Fibroblast of lung (primary cell): Measurements from ENCODE around the gene TMEM178B. TPM values are rescaled to one million over a fixed set of nuclear protein-coding genes. Genes with fewer than 3 reads are reported as not detected.

Experiments
- DNase-seq, 2 donors: peaks; one replicate each; pipeline versions ENCODE4 v3.0.0 to v3.0.0-alpha.2; 2010; ENCODE audit warnings: low read depth in 2 of 2
- H2AFZ ChIP-seq: 2 replicates; pipeline ENCODE4 v1.5.1; 2012; ENCODE audit warnings: low read length, control low read depth, inconsistent platforms
- H3K27ac ChIP-seq: 2 replicates; pipeline ENCODE4 v1.5.1; 2011; ENCODE audit warnings: low read length, control low read depth; ENCODE audit not compliant: insufficient read depth
- H3K27me3 ChIP-seq: 2 replicates; pipeline ENCODE4 v1.5.1; 2011; ENCODE audit warnings: mild to moderate bottlenecking, low read length; ENCODE audit not compliant: control insufficient read depth, insufficient read depth
- H3K36me3 ChIP-seq: 2 replicates; pipeline ENCODE4 v1.5.1; 2011; ENCODE audit warnings: low read length; ENCODE audit not compliant: control insufficient read depth, insufficient read depth
- H3K4me1 ChIP-seq: 2 replicates; pipeline ENCODE4 v1.5.1; 2011; ENCODE audit warnings: low read length; ENCODE audit not compliant: control insufficient read depth, insufficient read depth; ENCODE audit errors: extremely low read depth
- H3K4me2 ChIP-seq: 2 replicates; pipeline ENCODE4 v1.5.1; 2011; ENCODE audit warnings: low read length, control low read depth; ENCODE audit not compliant: insufficient read depth; ENCODE audit errors: extremely low read depth
- H3K4me3 ChIP-seq, 4 experiments: fragments of 200-600 bp in 1 of 4; sonication (generic) in 1 of 4; replicated peaks in 1 of 4; 2 replicates each; pipeline ENCODE4 v1.5.1; 2011 to 2016; ENCODE audit warnings: low read length in 4 of 4, low read depth in 3 of 4, mild to moderate bottlenecking in 3 of 4, control low read depth in 2 of 4, inconsistent platforms in 1 of 4, mixed read lengths in 1 of 4; ENCODE audit not compliant: insufficient read depth in 1 of 4; ENCODE audit errors: control extremely low read depth in 1 of 4
- H3K79me2 ChIP-seq: 2 replicates; pipeline ENCODE4 v1.5.1; 2012; ENCODE audit warnings: mild to moderate bottlenecking, low read length, inconsistent platforms; ENCODE audit not compliant: control insufficient read depth, insufficient read depth
- H3K9ac ChIP-seq: 2 replicates; pipeline ENCODE4 v1.5.1; 2011; ENCODE audit warnings: mild to moderate bottlenecking, low read length, control low read depth; ENCODE audit not compliant: insufficient read depth
- H3K9me3 ChIP-seq: 2 replicates; pipeline ENCODE4 v1.5.1; 2012; ENCODE audit warnings: low read depth, low read length; ENCODE audit not compliant: control insufficient read depth, insufficient read depth
- H4K20me1 ChIP-seq: 2 replicates; pipeline ENCODE4 v1.5.1; 2011; ENCODE audit warnings: low read length; ENCODE audit not compliant: control insufficient read depth, insufficient read depth; ENCODE audit errors: extremely low read depth
- EZH2 ChIP-seq: IDR thresholded peaks from 2 replicates; pipeline ENCODE4 v1.5.1; 2012; ENCODE audit warnings: low read length, control low read depth, mild to moderate bottlenecking; ENCODE audit errors: missing control alignments
- polyA plus RNA-seq, 2 donors: library from polyadenylated mRNA; depleted of rRNA in 1 of 2; stranded (reverse) in 1 of 2; unstranded in 1 of 2; fragments of >200 nt; gene quantifications; 2 replicates each; pipeline ENCODE4 v1.2.1, GENCODE V29; 2011 to 2012; ENCODE audit warnings: missing spikeins in 1 of 2
- total RNA-seq: library from RNA; depleted of rRNA; stranded (reverse); fragments of >200 nt; gene quantifications from 2 replicates; pipeline ENCODE4 v1.2.1, GENCODE V29; 2014
- TF ChIP-seq, protein P1 (sequence below), 2 donors: IDR thresholded peaks in 1 of 2; conservative IDR thresholded peaks in 1 of 2; 1 replicate in 1 of 2; 2 replicates in 1 of 2; pipeline ENCODE4 v1.5.1; 2011 to 2012; ENCODE audit warnings: low read length in 2 of 2, control low read depth in 1 of 2, inconsistent platforms in 1 of 2, low read depth in 1 of 2, mild to moderate bottlenecking in 1 of 2

The TMEM178B gene
- total and polyA plus RNA-seq, 2 donors (not counting 1 experiment from before 2014, with no cell fraction given), result under 0.01 to 0.14 TPM

DNA sequence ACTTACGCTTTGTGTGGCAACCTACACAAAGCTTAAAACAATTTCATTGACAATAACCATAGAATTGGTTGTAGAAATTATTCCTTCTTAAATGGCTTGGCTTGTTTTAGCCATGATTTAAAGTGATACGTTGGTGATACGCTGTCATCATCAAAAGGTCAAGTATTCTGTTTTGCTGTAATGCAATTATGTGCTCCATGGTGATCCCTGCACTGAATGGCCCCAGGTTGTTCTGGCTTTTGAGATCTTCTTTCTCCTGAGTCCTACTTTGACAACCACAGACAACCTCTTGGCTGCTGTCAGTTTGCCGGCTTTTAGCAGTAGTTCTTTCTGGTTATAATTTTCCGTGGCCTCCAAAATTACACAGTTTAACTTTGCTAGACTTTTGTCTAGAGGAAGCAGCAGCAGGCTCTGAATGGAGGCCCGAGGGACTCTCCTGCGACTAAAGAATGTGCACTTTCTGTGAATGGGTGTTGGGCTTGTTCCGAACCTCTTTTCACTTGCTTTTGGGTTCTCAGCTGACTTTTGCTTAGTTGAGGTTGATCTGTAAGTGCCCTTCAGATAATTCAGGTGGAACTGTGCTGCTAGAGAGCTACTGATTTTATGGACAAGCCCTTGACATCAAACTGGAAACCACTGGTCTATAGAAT, 104.7 kb downstream of the TMEM178B start:
- Histone ChIP-seq H3K4me2 (no peak overlapping the region), H3K9ac (no peak overlapping the region), H4K20me1 (no peaks in the 10 kb centered on the region), H3K27me3 (no peaks in the 10 kb centered on the region), H3K9me3 (no peaks in the 10 kb centered on the region), H3K4me1 (no peaks in the 10 kb centered on the region), H3K27ac (no peak overlapping the region), H3K36me3 (no peaks in the 10 kb centered on the region), H3K4me3 (no peak overlapping the region), H2AFZ (no peak overlapping the region), H3K79me2 (no peaks in the 10 kb centered on the region)
- no peak for TF ChIP-seq EZH2
- TF ChIP-seq, protein P1, sequence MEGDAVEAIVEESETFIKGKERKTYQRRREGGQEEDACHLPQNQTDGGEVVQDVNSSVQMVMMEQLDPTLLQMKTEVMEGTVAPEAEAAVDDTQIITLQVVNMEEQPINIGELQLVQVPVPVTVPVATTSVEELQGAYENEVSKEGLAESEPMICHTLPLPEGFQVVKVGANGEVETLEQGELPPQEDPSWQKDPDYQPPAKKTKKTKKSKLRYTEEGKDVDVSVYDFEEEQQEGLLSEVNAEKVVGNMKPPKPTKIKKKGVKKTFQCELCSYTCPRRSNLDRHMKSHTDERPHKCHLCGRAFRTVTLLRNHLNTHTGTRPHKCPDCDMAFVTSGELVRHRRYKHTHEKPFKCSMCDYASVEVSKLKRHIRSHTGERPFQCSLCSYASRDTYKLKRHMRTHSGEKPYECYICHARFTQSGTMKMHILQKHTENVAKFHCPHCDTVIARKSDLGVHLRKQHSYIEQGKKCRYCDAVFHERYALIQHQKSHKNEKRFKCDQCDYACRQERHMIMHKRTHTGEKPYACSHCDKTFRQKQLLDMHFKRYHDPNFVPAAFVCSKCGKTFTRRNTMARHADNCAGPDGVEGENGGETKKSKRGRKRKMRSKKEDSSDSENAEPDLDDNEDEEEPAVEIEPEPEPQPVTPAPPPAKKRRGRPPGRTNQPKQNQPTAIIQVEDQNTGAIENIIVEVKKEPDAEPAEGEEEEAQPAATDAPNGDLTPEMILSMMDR (conservative IDR thresholded peaks at IDR 0.05 in 1 of 2, IDR thresholded peaks at IDR 0.05 in 1 of 2; ENCODE audit: low read depth in 1 of 2, low read length in 2 of 2), result no peak
- DNase-seq, result no peak

DNA sequence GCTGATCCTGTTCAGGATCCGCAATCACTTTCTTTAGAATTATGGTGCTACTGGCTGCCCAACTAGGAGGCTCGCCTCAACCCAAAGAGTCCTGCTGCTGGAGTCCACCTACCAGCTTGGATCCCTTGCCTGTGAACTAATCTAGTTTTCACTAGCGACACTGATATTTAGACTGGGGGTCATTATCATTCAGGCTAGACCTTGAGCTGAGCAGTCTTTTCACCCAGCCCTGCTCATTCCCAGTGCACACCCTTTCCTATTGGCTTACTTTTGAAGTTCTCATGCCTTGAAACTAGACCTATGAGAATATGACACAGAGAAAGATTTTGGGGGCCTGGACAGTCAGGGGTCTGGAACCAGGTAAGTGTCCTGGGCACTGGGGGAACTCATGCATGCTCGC, 107.9 kb downstream of the TMEM178B start:
- no peaks in the 10 kb centered on the region for H3K79me2 ChIP-seq
- TF ChIP-seq, protein P1 (conservative IDR thresholded peaks at IDR 0.05 in 1 of 2, IDR thresholded peaks at IDR 0.05 in 1 of 2; ENCODE audit: low read depth in 1 of 2, low read length in 2 of 2), result no peak
- TF ChIP-seq EZH2, result no peak
- no peaks in the 10 kb centered on the region for H3K27me3 ChIP-seq
- no peak overlapping the region for H2AFZ ChIP-seq
- H3K27ac ChIP-seq, result no peak overlapping the region
- no peaks in the 10 kb centered on the region for H3K9me3 ChIP-seq
- H3K4me1 ChIP-seq, result no peaks in the 10 kb centered on the region
- H3K9ac ChIP-seq, result no peak overlapping the region
- H3K36me3 ChIP-seq, result no peaks in the 10 kb centered on the region
- H3K4me2 ChIP-seq, result no peak overlapping the region
- H3K4me3 ChIP-seq, result no peak overlapping the region
- DNase-seq, result no peak
- H4K20me1 ChIP-seq, result no peaks in the 10 kb centered on the region

DNA sequence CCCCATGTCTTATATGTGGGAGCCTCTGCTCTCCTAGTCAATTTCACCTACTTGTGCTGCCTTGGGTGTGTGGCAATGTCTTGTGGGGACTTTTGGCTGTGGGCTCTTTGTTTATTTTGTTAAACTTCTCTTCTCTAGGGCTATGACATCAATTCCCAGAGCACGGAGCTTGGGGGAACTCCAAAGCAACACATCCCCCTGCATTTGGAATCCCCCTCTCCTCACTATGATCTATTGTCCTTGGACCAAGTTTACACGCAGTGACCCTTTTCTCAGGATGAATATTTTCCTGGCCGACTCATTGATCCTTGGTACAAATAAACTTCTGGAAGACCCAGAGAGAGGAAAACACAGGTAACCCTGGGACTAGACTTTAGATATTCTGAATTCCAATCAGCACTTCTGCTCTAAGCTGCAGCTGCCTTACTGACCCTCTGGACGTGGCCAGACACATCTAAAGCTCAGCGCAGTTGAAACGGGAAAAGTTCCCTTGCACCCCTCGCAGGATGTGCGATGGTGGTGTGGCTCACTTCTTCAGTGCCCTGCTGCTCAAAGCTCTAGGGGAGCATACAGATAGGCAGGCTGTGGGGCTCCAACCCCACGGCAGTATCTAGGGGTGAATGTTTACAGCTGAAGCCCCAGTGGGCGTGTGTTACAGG, 110.8 kb downstream of the TMEM178B start:
- no peak overlapping the region for H3K4me2 ChIP-seq
- no peak overlapping the region for H2AFZ ChIP-seq
- no peak overlapping the region for H3K27ac ChIP-seq
- no peaks in the 10 kb centered on the region for H3K27me3 ChIP-seq
- H3K9ac ChIP-seq, result no peak overlapping the region
- H3K36me3 ChIP-seq, result no peaks in the 10 kb centered on the region
- H3K9me3 ChIP-seq, result no peaks in the 10 kb centered on the region
- H3K4me3 ChIP-seq, result no peak overlapping the region
- no peak for DNase-seq
- no peaks in the 10 kb centered on the region for H4K20me1 ChIP-seq
- TF ChIP-seq EZH2, result no peak
- TF ChIP-seq, protein P1 (conservative IDR thresholded peaks at IDR 0.05 in 1 of 2, IDR thresholded peaks at IDR 0.05 in 1 of 2; ENCODE audit: low read depth in 1 of 2, low read length in 2 of 2), result no peak
- H3K79me2 ChIP-seq, result no peaks in the 10 kb centered on the region
- H3K4me1 ChIP-seq, result no peaks in the 10 kb centered on the region
